DMS114 treated with DMSO at 0.1 percent for 48 hours (cell line): ENCODE data around the gene TPO.

Source experiments
- DNase-seq: peaks from one replicate; lab custom pipeline; 2025; ENCODE audit not compliant: unreplicated experiment; lab: John Stamatoyannopoulos, UW

Gene TPO

GRCh38 chr2:1446301-1446700 lies 33.0 kb downstream of the TPO start:
- DNase-seq, result no peak

DNA sequence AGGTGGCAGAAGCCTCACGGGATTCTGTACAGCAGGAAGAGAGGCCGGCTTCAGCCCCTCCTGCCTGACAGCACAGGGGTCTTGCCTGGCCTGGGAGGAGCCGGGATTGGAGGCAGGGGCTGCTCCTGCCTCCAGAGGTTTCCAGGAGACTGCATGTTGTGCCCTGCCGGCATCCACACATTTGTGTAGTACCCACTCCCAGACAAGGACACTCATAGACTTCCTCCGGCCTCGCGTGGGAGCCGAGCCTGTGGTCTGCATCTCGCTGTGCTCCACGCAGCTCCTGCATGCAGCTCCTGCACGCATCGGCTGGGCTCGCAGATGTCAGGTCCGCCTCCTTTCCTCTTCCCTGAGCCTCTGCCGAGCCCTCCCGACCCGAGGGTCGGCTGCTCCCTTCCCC lies 34.7 kb downstream of the TPO start:
- DNase-seq, result no peak

DNA sequence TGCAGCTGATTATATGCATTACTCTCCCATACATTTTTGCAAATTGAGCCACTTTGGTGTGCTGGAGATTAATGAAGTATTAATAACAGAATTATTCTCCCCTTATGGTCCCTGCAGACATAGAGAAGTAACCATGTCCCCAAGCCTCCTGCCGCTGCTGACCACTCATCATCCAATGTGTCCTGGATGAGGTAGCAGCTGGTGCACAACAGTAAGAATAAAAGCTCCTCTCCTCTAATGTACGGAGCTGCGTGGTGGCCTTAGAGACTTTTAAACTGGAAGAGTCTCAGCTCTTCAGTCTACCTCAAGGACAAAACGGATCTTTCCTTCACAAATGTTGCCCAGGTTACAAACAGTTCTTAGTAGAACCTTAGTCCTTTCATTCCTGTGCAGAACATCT lies 37.7 kb downstream of the TPO start:
- no peak for DNase-seq

DNA sequence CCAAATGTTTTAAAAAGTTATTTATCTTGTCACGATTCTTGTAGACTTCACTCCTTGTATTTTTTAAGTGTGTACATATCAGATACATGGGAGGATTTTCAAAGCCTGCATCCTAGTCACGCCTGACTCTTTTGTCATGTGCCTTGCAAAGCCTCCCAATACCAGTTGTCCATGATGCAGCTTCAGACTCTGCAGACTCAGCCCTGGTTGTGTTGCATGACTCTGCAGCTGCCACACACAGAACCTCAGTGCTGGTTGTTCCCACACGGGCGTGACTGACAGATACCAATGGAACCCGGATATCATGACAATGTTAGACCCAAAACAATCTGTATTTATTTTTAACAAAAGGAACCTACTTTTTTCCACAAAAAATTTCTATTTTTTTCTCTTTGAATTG lies 38.2 kb downstream of the TPO start:
- no peak for DNase-seq

DNA sequence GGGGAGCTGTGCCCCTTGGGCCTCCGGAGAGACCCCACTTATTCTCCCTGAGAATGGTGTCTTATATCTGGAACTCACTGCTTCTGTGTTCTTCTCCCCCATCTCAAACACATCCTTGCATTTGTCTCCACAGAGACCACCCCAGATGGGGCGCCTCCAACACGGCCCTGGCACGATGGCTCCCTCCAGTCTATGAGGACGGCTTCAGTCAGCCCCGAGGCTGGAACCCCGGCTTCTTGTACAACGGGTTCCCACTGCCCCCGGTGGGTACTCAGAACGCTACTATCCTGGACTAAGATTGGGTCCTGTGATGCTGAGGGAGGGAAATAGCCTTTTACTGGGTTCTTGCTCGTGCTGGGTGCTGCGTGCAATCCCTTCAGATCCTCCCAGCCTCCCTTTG lies 40.3 kb downstream of the TPO start:
- no peak for DNase-seq

- DNase-seq, result no peak
Observed at GRCh38 chr2:1454346-1454745, 41.1 kb downstream of the TPO start.

- DNase-seq, result no peak
Observed at GRCh38 chr2:1455466-1455865, 42.2 kb downstream of the TPO start.

GRCh38 chr2:1458432-1458831 lies 45.2 kb downstream of the TPO start:
- DNase-seq, result no peak

DNA sequence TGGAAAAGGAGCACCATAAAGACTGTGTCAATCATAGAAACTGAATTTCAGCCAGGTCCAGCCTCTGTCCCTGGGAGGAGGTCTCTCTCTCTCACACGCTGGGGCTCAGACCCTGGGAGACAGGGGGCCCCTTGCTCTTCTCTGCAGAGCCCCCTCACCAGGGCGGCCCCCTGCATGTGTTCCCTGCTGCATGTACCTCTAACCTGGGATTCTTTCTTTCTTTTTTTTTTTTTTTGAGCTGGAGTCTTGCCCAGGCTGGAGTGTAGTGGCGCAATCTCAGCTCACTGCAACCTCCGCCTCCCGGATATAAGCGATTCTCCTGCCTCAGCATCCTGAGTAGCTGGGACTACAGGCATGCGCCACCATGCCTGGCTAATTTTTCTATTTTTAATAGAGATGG lies 46.5 kb downstream of the TPO start:
- no peak for DNase-seq

- no peak for DNase-seq
Observed at GRCh38 chr2:1460851-1461418, 47.7 kb downstream of the TPO start.

- DNase-seq, result no peak
Observed at GRCh38 chr2:1461507-1462390, 48.5 kb downstream of the TPO start.

DNA sequence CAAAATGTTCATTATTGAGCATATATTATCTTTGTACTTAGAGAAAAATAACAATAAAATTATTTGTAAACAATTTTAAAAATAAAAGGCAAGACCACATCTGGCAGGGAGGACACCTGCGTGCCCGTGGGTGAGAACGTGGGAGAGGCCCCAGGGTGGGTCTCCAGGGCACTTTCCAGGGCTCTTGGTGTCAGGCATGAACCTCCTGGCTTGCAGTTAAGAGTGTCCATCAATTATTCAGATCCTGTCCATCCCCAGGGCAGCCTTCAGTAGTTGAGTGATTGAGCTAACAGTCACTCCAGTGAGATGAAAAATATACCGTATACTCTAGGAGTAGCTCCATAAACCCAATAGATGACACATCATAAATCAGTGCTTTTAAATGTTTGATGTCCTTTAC lies 49.7 kb downstream of the TPO start:
- no peak for DNase-seq

- DNase-seq, result no peak
Observed at GRCh38 chr2:1472350-1472749, 59.1 kb downstream of the TPO start.

DNA sequence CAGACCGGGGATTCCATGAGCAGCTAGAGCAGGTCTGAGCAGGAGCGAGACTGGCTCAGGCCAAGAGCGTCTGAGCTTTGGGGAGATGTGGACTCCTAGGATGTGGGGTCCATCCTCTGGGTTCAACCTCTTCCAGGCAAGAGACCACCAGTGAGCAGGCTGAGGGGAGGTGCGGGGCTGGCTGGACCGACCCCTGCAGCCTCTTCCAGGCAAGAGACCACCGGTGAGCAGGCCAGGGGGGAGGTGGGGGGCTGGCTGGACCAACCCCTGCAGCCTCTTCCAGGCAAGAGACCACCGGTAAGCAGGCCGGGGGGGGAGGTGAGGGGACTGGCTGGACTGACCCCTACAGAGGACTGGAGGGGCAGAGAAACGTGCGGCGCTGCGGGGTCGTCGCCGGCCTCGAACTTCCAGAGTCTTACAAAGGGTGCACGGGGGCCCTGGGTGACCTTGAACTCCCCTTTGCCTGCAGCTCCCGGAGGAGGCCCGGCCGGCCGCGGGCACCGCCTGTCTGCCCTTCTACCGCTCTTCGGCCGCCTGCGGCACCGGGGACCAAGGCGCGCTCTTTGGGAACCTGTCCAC lies 63.4 kb downstream of the TPO start:
- no peak for DNase-seq

GRCh38 chr2:1477196-1478040 lies 64.2 kb downstream of the TPO start:
- no peak for DNase-seq

- DNase-seq, result no peak
Observed at GRCh38 chr2:1478311-1479305, 65.3 kb downstream of the TPO start.

DNA sequence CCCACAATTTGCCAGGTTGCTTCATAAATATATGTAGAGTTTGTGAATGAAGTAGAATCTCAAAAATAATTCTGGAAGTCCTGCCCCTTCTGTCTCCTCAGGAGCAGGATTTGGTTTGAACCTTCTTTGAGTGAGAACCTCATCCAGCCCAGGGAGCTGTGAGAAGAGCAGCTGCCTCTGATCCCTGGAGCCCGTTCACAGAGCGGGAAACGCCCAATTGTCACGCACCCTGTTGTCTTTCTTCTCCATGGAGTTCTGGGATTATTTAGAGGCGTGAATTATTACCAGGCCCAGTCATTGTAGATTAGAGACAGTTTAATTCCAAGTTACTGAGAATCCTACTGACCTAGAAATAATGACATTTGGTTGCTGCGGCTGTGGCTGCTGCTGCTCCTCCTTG lies 66.1 kb downstream of the TPO start:
- DNase-seq, result no peak

DNA sequence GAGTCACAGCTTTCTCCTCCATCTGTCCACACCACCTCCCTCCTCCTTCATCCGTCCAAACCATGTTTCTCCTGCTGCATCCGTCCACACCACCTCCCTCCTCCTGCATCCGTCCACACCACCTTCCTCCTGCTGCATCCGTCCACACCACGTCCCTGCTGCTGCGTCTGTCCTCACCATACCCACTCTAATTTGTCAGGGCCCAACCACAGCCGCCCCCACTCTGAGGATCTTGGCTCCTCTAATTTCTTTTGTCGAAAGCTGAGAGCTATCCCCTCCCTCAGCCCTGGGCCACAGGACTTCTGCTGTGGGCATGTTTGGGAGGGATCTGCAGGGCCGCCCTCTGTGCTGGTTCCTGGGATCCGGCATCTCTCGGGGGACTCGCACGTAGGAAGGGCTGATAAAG lies 67.4 kb downstream of the TPO start:
- DNase-seq, result no peak

DNA sequence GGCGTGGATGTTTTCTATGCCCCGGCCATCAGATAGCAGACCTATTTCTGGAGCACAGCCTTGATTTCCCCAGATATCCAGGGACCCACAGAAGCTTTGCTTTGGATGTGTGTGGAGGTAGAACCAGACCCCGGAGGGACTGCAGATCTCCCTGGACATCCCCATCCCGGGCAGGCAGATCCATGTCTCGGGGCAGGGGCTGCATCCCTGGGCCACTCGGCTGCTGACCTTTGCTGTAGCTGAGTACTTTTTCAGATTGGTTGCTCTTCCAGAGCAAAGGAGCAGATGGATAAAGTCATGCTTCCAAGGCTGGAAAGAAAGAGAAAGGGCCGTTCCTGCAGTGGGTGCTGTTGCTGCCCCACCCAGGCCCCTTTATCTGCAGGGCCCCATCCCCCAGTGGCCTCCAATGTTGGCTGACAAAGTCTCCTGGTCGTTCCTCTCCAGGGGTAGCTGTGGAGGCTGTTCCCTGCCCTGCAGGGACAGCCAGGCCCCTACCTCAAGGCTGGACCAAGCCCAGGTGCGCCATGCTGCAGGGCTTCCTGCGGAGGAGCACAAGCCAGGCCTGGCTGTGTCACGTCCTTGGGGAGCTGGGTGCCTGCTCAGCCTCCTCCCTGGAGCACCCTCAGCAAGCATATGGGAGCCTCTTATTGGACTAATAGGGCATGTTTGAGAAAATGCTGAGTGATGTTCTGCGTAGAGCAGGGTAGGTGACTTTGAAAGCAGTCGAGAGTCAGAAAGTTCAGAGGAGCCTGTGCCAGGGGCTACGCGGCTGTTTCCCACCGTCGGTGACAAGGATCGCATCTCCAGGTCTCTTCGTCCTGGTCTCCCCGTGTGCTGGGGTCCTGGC lies 68.4 kb downstream of the TPO start:
- no peak for DNase-seq
